Kidney (tissue), 14 donors: ENCODE data around the gene ATF7. TPM values are rescaled to one million over a fixed set of nuclear protein-coding genes. Genes with fewer than 3 reads are reported as not detected.

Experiments
- DNase-seq, 5 donors: peaks; one replicate each; pipeline ENCODE4 v3.0.0-alpha.2; 2013 to 2020
- FAIRE-seq: peaks from 2 replicates; lab custom pipeline; 2012; peaks lifted over from hg19 to GRCh38; lab: Jason Lieb, UNC
- H3K27ac ChIP-seq, 2 donors: one replicate each; pipeline ENCODE4 v1.7.0; 2013; ENCODE audit warnings: low read depth in 2 of 2, low read length in 2 of 2, inconsistent platforms in 1 of 2
- H3K27me3 ChIP-seq: one replicate; pipeline ENCODE4 v1.7.1; 2013; ENCODE audit warnings: low read length, inconsistent platforms; ENCODE audit not compliant: control insufficient read depth, insufficient read depth
- H3K36me3 ChIP-seq, 3 donors: one replicate each; pipeline versions ENCODE4 v1.7.0 to v1.7.1; 2013; ENCODE audit warnings: low read length in 3 of 3, control low read depth in 1 of 3, inconsistent platforms in 1 of 3; ENCODE audit not compliant: insufficient read depth in 3 of 3, control insufficient read depth in 2 of 3
- H3K4me1 ChIP-seq, 3 donors: one replicate each; pipeline versions ENCODE4 v1.7.0 to v1.7.1; 2013; ENCODE audit warnings: low read length in 3 of 3, inconsistent platforms in 1 of 3, low read depth in 1 of 3; ENCODE audit not compliant: control insufficient read depth in 2 of 3, insufficient read depth in 2 of 3
- H3K4me3 ChIP-seq, 3 donors: one replicate each; pipeline versions ENCODE4 v1.7.0 to v1.8.1; 2013; ENCODE audit warnings: low read length in 3 of 3, control low read depth in 1 of 3, inconsistent platforms in 1 of 3
- H3K9ac ChIP-seq, 3 donors: one replicate each; pipeline versions ENCODE4 v1.7.0 to v1.7.1; 2013; ENCODE audit warnings: low read length in 3 of 3, control low read depth in 1 of 3, inconsistent platforms in 1 of 3
- H3K9me3 ChIP-seq, 3 donors: one replicate each; pipeline versions ENCODE4 v1.7.0 to v1.7.1; 2013; ENCODE audit warnings: low read length in 3 of 3, control low read depth in 1 of 3, inconsistent platforms in 1 of 3; ENCODE audit not compliant: control insufficient read depth in 2 of 3, insufficient read depth in 1 of 3
- intact Hi-C: fragments of 100-400 bp; cut with DNase I; formaldehyde crosslinking; loops from one replicate; pipeline ENCODE4 v1.11.1; 2022
- polyA plus RNA-seq: library from polyadenylated mRNA; stranded (reverse); fragments of 350-450 nt; fragmentation: Illumina TruSeq; extraction: RNeasy Lipid Tissue Mini Kit (QIAGEN cat#74804); gene quantifications from one replicate; pipeline ENCODE4 v1.2.3, GENCODE V29; 2014; ENCODE audit warnings: low read depth, low replicate concordance; ENCODE audit not compliant: insufficient read depth
- total RNA-seq: library from RNA; stranded (reverse); fragmentation: NEBNext Ultra II Directional; extraction: Animal tissue kit (Norgen Biotek cat#: 25700); gene quantifications from one replicate; pipeline ENCODE4 v1.2.1, GENCODE V29; 2021
- TF ChIP-seq, protein P1 (sequence below): IDR thresholded peaks from 3 replicates; pipeline ENCODE4 v1.5.1; 2012; ENCODE audit warnings: mild to moderate bottlenecking, moderate library complexity, borderline replicate concordance; ENCODE audit not compliant: insufficient read depth; ENCODE audit errors: extremely low read depth
- donor health status: control.
- donor health status: control.
- donor health status: control.
- donor health status: control.
- donor health status: control.
- donor health status: DM: yes; HTN: yes; CAD: no.
- donor health status: Normal renal cell carcinoma (clear cell type).

ATF7 gene
- total and polyA plus RNA-seq, 2 donors from 2014 or later, result 16.2 to 54.7 TPM

DNA sequence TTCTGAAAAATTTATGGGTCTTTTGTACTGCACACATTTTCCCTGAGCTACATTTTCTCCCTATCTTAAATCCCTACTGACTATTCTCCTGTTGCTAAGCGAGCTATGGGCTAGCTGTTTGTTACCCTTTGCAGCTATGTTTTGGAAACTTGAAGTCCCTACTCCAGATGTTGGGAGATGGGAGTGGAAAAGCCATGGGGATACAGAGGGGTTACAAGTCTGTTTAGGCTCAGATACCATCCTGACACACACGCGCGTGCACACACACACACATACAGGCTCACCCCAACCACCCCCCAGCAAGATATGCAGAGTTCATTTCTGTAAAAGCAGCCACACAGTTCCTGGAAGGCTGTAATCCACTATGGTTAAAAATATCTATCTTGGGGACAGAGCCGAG is 33.9 kb upstream of the ATF7 start:
- TF ChIP-seq, protein P1, sequence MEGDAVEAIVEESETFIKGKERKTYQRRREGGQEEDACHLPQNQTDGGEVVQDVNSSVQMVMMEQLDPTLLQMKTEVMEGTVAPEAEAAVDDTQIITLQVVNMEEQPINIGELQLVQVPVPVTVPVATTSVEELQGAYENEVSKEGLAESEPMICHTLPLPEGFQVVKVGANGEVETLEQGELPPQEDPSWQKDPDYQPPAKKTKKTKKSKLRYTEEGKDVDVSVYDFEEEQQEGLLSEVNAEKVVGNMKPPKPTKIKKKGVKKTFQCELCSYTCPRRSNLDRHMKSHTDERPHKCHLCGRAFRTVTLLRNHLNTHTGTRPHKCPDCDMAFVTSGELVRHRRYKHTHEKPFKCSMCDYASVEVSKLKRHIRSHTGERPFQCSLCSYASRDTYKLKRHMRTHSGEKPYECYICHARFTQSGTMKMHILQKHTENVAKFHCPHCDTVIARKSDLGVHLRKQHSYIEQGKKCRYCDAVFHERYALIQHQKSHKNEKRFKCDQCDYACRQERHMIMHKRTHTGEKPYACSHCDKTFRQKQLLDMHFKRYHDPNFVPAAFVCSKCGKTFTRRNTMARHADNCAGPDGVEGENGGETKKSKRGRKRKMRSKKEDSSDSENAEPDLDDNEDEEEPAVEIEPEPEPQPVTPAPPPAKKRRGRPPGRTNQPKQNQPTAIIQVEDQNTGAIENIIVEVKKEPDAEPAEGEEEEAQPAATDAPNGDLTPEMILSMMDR, result no peak
- peaks cover 0 to 20% (median 17%) of the 10 kb centered on the region in 3 donors for H3K4me1 ChIP-seq
- no peak overlapping the region for H3K9ac ChIP-seq
- peak overlapping the region; percentile 30 to 69 for H3K27ac ChIP-seq
- peak in 2 of 5 donors; percentile 9 to 48 for DNase-seq
- peaks cover 7 to 10% (median 7%) of the 10 kb centered on the region in 3 donors for H3K36me3 ChIP-seq
- intact Hi-C loops, result no loop called here
- H3K9me3 ChIP-seq, result no peaks in the 10 kb centered on the region
- FAIRE-seq, result no peak
- H3K27me3 ChIP-seq, result no peaks in the 10 kb centered on the region
- no peak overlapping the region for H3K4me3 ChIP-seq

DNA sequence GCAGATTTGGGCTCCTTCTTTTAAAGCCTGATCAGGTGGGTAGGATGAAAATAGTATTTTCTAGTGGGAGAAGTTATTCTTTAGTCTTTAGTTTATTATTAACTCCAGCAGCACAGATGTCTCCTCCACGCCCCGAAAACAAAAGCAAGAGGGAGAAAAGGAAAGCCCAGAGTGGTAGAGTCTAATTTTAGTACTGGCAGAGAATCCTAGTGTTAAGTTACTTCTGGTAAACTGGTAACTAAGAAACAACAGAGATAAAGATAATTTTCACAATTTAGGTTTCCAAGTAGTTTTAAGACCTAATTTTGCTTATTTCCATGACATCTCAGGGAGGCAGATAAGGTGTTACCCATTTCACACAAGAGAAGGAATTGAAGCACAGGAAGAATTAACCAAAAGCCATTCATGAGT is 33.4 kb upstream of the ATF7 start:
- intact Hi-C loops, result no loop called here
- H3K9ac ChIP-seq, result no peak overlapping the region
- peak overlapping the region in 2 of 3 donors; percentile 7 to 23 for H3K4me3 ChIP-seq
- DNase-seq (peak in 2 of 5 donors; percentile 34 to 40), FAIRE-seq (no peak)
- H3K9me3 ChIP-seq, result no peaks in the 10 kb centered on the region
- peaks cover 3 to 6% (median 5%) of the 10 kb centered on the region in 3 donors for H3K36me3 ChIP-seq
- H3K27ac ChIP-seq, result peak overlapping the region; percentile 30 to 69
- H3K27me3 ChIP-seq, result no peaks in the 10 kb centered on the region
- H3K4me1 ChIP-seq, result peaks cover 0 to 20% (median 17%) of the 10 kb centered on the region in 3 donors
- TF ChIP-seq, protein P1, result no peak

DNA sequence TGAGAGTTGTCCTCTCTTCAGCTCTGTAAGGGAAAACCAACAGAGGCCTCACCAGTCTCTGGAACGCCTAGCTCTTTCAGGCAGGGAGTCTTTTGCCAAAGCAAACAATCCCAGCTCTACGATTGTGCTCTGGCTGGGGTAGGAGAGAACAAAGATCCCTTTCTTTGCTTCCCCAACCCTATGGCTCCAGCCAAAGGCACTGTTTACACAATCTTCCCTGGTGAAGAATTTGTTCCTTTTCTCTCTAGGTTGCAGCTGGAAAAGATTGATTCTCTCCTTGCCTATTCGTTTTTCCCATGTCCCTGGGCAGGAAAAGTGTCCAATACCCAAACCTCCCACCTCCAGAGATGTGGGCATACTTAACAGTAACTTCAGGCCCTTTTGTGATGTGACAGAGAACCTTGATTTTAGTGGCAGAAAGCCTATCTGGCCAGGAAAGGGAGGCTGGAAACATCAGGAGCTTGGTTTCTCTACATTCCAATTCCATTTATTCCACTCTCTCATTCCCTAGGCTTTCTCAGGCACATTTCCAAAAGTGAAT is 32.9 kb upstream of the ATF7 start:
- no peaks in the 10 kb centered on the region for H3K27me3 ChIP-seq
- DNase-seq (peak in 3 of 5 donors; percentile 23 to 77 (median 56)), FAIRE-seq (no peak)
- TF ChIP-seq, protein P1, result no peak
- no peaks in the 10 kb centered on the region for H3K9me3 ChIP-seq
- peaks cover 0 to 20% (median 17%) of the 10 kb centered on the region in 3 donors for H3K4me1 ChIP-seq
- intact Hi-C loops, result no loop called here
- peak overlapping the region in 1 of 3 donors; percentile 23 for H3K4me3 ChIP-seq
- peak overlapping the region; percentile 13 to 55 for H3K27ac ChIP-seq
- no peak overlapping the region for H3K9ac ChIP-seq
- peaks cover 0 to 5% (median 3%) of the 10 kb centered on the region in 3 donors for H3K36me3 ChIP-seq
